ENCODE measurements around the gene ZMIZ1. TPM values are rescaled to one million over a fixed set of nuclear protein-coding genes. Genes with fewer than 3 reads are reported as not detected.

Gene ZMIZ1
- total RNA-seq, 1 donor from 2014 or later, result 66.3 TPM

- Mint-ChIP-seq H3K36me3 (ENCODE audit: low read depth) (no peaks in the 10 kb centered on the region), H3K27ac (no peak overlapping the region), H3K9me3 (no peaks in the 10 kb centered on the region), H3K4me1 (peaks cover 8% of the 10 kb centered on the region), H3K4me3 (no peak overlapping the region), H3K27me3 (no peaks in the 10 kb centered on the region)
- no peak for DNase-seq
- intact Hi-C loops (cut with micrococcal nuclease), result no loop called here
Observed at GRCh38 chr10:79105818-79106217, 37.1 kb downstream of the ZMIZ1 start.

DNA sequence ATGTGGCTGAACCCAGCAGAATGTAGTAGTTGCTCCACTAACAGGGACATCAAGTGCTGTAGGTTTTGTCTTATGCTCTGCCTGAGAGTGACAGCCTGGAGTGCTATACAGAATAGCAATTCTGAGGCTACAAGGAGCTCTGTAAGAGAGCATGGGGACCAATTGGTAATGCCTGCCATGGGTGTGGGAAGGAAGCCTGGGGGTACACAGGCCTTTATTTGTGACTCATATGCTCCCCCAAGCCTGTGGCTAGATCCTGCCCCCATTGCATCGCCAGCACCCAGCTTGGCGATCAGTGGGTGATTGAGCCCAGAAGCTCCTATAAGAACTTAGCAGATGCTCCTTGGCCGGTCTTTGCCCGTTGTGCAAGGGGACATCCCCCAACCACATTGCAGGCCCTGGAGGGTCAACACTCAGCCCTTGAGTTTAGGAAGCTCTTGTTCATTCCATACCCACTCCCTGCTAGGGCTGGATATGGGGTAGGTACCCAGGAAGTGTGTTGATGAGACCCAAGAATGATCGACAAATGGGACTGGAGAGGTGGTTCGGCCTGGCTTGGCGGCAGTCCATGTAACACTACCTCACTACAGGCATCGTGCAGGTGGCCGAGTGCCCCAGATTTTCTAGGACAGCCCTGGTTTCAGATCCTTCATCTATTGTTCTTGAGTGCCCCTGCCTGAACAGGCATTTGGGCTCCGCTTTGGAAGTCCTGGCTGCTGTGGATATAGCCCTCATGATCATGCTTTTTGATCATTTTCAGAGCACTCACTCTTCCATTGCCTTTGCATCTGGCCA, 37.7 kb downstream of the ZMIZ1 start:
- Mint-ChIP-seq H3K36me3 (ENCODE audit: low read depth) (no peaks in the 10 kb centered on the region), H3K9me3 (no peaks in the 10 kb centered on the region), H3K4me3 (no peak overlapping the region), H3K4me1 (peaks cover 4% of the 10 kb centered on the region), H3K27me3 (no peaks in the 10 kb centered on the region), H3K27ac (no peak overlapping the region)
- intact Hi-C loops (cut with micrococcal nuclease), result no loop called here
- DNase-seq, result no peak

GRCh38 chr10:79107736-79108264, 39.0 kb downstream of the ZMIZ1 start:
- intact Hi-C loops (cut with micrococcal nuclease), result no loop called here
- H3K27me3 Mint-ChIP-seq, result no peaks in the 10 kb centered on the region
- H3K27ac Mint-ChIP-seq, result no peak overlapping the region
- H3K36me3 Mint-ChIP-seq (ENCODE audit: low read depth), result no peaks in the 10 kb centered on the region
- H3K4me1 Mint-ChIP-seq, result peaks cover 2% of the 10 kb centered on the region
- H3K4me3 Mint-ChIP-seq, result no peak overlapping the region
- no peaks in the 10 kb centered on the region for H3K9me3 Mint-ChIP-seq
- no peak for DNase-seq

- Mint-ChIP-seq H3K27me3 (no peaks in the 10 kb centered on the region), H3K36me3 (ENCODE audit: low read depth) (no peaks in the 10 kb centered on the region)
- intact Hi-C loops (cut with micrococcal nuclease), result no loop called here
Observed at GRCh38 chr10:79108728-79109127, 40.0 kb downstream of the ZMIZ1 start.

DNA sequence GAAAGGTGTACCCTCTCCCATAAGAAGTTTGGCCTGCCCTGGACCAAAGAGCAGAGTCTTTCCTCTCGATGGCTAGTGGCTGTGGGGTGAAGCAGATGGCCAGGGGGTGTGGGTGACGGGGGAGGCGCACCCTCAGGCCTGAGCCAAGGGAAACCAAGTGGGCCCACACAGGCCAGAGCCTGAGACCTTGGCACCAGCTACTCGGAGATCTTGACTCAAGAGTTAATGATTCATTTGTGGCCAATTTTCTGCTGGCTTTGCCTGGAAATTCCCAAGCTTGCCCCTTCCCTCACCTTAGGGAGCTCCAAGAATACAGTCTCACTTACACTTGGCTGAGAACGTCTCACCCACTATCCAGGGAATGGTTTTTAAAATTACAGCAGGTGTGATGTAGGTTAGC, 42.7 kb downstream of the ZMIZ1 start:
- peaks cover 8% of the 10 kb centered on the region for H3K4me1 Mint-ChIP-seq
- no peak for DNase-seq
- intact Hi-C loops (cut with micrococcal nuclease), result no loop called here
- H3K4me3 Mint-ChIP-seq, result no peak overlapping the region
- no peaks in the 10 kb centered on the region for H3K27me3 Mint-ChIP-seq
- H3K27ac Mint-ChIP-seq, result no peak overlapping the region
- H3K9me3 Mint-ChIP-seq, result no peaks in the 10 kb centered on the region
- no peaks in the 10 kb centered on the region for H3K36me3 Mint-ChIP-seq (ENCODE audit: low read depth)

More at GRCh38 chr10:79108728-79109127, 40.0 kb downstream of the ZMIZ1 start:
- Mint-ChIP-seq H3K27ac (no peak overlapping the region), H3K4me1 (no peaks in the 10 kb centered on the region), H3K9me3 (no peaks in the 10 kb centered on the region), H3K4me3 (no peak overlapping the region)
- DNase-seq, result no peak

DNA sequence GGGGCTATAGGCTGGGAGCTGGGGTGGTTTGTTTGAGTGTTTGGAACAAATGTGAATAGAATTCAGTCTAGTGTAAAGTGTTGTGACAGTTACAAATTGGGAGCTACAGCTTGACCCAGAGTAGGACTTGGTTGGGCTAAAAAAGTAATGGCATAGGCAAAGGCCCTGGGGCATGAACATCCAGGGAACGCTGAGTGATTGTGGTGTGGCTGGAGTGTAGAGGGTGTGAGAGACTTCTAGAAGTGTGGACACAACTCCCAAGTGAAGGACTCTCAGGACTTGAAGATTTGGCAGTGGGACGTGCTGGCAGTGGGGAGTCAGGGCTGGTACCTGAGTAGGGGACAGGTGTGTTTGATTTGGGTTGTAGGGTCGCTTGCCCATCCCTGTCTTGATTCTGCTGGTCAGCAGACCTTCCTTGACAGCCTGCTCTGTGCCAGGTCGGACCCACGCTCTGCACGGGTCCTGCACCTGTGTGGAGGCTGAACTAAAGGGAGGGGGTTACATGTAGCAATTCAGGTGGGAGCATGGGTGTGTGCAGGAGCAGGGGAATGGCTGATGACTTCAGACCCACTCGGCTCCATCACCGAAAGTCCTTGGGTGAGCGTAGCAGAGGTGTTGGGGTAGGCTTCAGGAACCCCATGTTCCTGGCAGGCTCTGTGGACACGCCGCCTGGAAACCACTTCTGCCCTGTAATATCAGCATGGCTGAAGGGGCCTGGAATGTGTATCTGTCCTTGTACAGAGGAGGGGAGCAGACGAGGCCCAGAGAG, 43.3 kb downstream of the ZMIZ1 start:
- Mint-ChIP-seq H3K36me3 (ENCODE audit: low read depth) (no peaks in the 10 kb centered on the region), H3K4me1 (peaks cover 12% of the 10 kb centered on the region), H3K9me3 (no peaks in the 10 kb centered on the region), H3K27me3 (no peaks in the 10 kb centered on the region), H3K4me3 (no peak overlapping the region), H3K27ac (no peak overlapping the region)
- DNase-seq, result no peak
- intact Hi-C loops (cut with micrococcal nuclease), result no loop called here

- H3K4me3 Mint-ChIP-seq, result no peak overlapping the region
- no peaks in the 10 kb centered on the region for H3K27me3 Mint-ChIP-seq
- DNase-seq, result no peak
Observed at GRCh38 chr10:79112881-79113431, 44.2 kb downstream of the ZMIZ1 start.

GRCh38 chr10:79113827-79114226, 45.1 kb downstream of the ZMIZ1 start:
- no peak overlapping the region for H3K27ac Mint-ChIP-seq
- H3K27me3 Mint-ChIP-seq, result no peaks in the 10 kb centered on the region
- no peak for DNase-seq
- no peaks in the 10 kb centered on the region for H3K9me3 Mint-ChIP-seq
- H3K4me1 Mint-ChIP-seq, result peaks cover 12% of the 10 kb centered on the region
- H3K4me3 Mint-ChIP-seq, result no peak overlapping the region
- intact Hi-C loops (cut with micrococcal nuclease), result no loop called here
- no peaks in the 10 kb centered on the region for H3K36me3 Mint-ChIP-seq (ENCODE audit: low read depth)

More at GRCh38 chr10:79112881-79113431, 44.2 kb downstream of the ZMIZ1 start:
- H3K27ac Mint-ChIP-seq, result no peak overlapping the region
- H3K36me3 Mint-ChIP-seq (ENCODE audit: low read depth), result no peaks in the 10 kb centered on the region
- no peaks in the 10 kb centered on the region for H3K9me3 Mint-ChIP-seq
- peaks cover 12% of the 10 kb centered on the region for H3K4me1 Mint-ChIP-seq
- intact Hi-C loops (cut with micrococcal nuclease), result no loop called here

GRCh38 chr10:79115302-79115701, 46.5 kb downstream of the ZMIZ1 start:
- DNase-seq, result no peak
- Mint-ChIP-seq H3K4me1 (peaks cover 12% of the 10 kb centered on the region), H3K36me3 (ENCODE audit: low read depth) (peaks cover 2% of the 10 kb centered on the region), H3K27me3 (no peaks in the 10 kb centered on the region), H3K9me3 (no peaks in the 10 kb centered on the region), H3K27ac (no peak overlapping the region), H3K4me3 (no peak overlapping the region)
- intact Hi-C loops (cut with micrococcal nuclease), result no loop called here

DNA sequence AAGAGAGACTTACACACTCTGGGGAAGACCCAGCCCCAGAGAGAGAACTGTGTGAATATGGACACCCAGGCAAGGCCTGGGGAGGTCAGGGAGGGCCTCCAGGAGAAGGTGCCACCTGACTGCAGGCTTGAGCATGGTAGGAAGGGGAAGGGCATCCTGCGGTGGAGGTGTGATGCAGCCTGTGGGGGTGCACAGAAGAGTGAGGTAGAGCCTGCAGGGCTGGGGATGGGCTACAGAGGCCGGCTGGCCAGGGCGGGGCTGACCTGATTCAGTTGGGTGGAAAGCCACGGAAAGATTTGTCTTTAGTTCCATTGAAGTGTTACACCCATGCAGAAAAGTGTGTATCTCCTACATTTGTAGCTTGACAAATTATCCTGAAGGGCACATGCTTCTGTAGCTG, 47.6 kb downstream of the ZMIZ1 start:
- DNase-seq, result no peak
- no peaks in the 10 kb centered on the region for H3K9me3 Mint-ChIP-seq
- no peaks in the 10 kb centered on the region for H3K27me3 Mint-ChIP-seq
- intact Hi-C loops (cut with micrococcal nuclease), result no loop called here
- H3K4me3 Mint-ChIP-seq, result no peak overlapping the region
- H3K36me3 Mint-ChIP-seq (ENCODE audit: low read depth), result peaks cover 2% of the 10 kb centered on the region
- H3K4me1 Mint-ChIP-seq, result peaks cover 12% of the 10 kb centered on the region
- H3K27ac Mint-ChIP-seq, result no peak overlapping the region

- no peak for DNase-seq
- no peak overlapping the region for H3K4me3 Mint-ChIP-seq
- intact Hi-C loops (cut with micrococcal nuclease), result no loop called here
- peaks cover 2% of the 10 kb centered on the region for H3K36me3 Mint-ChIP-seq (ENCODE audit: low read depth)
- no peaks in the 10 kb centered on the region for H3K9me3 Mint-ChIP-seq
- H3K4me1 Mint-ChIP-seq, result peaks cover 12% of the 10 kb centered on the region
- H3K27me3 Mint-ChIP-seq, result no peaks in the 10 kb centered on the region
- H3K27ac Mint-ChIP-seq, result no peak overlapping the region
Observed at GRCh38 chr10:79116801-79117723, 48.3 kb downstream of the ZMIZ1 start.

GRCh38 chr10:79118286-79119202, 49.8 kb downstream of the ZMIZ1 start:
- Mint-ChIP-seq H3K27me3 (no peaks in the 10 kb centered on the region), H3K4me3 (no peak overlapping the region), H3K36me3 (ENCODE audit: low read depth) (peaks cover 2% of the 10 kb centered on the region), H3K9me3 (no peaks in the 10 kb centered on the region), H3K27ac (no peak overlapping the region), H3K4me1 (peaks cover 12% of the 10 kb centered on the region)
- intact Hi-C loops (cut with micrococcal nuclease), result no loop called here
- DNase-seq, result no peak
